Adrenal gland (tissue), 12 donors: ENCODE results near the gene ZKSCAN1. TPM values are rescaled to one million over a fixed set of nuclear protein-coding genes. Genes with fewer than 3 reads are reported as not detected.

Experiments
- DNase-seq, 7 donors: peaks; one replicate each; pipeline ENCODE4 v3.0.0-alpha.2; 2019 to 2020
- H3K27ac ChIP-seq, 5 donors: fragments of 200-600 bp; sonication (generic) in 4 of 5; 1 replicate in 3 of 5; 2 replicates in 2 of 5; pipeline versions ENCODE4 v1.5.1 to v1.8.0; 2016 to 2020; ENCODE audit warnings: mild to moderate bottlenecking in 1 of 5
- H3K27me3 ChIP-seq: fragments of 200-600 bp; 2 replicates; pipeline ENCODE4 v1.8.0; 2021
- H3K36me3 ChIP-seq, 2 donors: fragments of 200-600 bp; replicated peaks in 1 of 2; 1 replicate in 1 of 2; 2 replicates in 1 of 2; pipeline versions ENCODE4 v1.5.1 to v1.8.0; 2018 to 2022
- H3K4me1 ChIP-seq, 2 donors: fragments of 200-600 bp; replicated peaks in 1 of 2; 1 replicate in 1 of 2; 2 replicates in 1 of 2; pipeline versions ENCODE4 v1.5.1 to v1.8.0; 2018 to 2021
- H3K4me3 ChIP-seq, 4 donors: fragments of 200-600 bp; sonication (generic) in 3 of 4; one replicate each; pipeline ENCODE4 v1.5.1; 2016 to 2018
- H3K9me3 ChIP-seq, 3 donors: fragments of 200-600 bp; sonication (generic) in 1 of 3; replicated peaks in 1 of 3; 1 replicate in 2 of 3; 2 replicates in 1 of 3; pipeline versions ENCODE4 v1.5.1 to v1.8.0; 2016 to 2021
- POLR2A ChIP-seq, 2 donors: fragments of 450-650 bp; IDR thresholded peaks; one replicate each; pipeline ENCODE4 v1.6.1; 2017; ENCODE audit warnings: antibody characterized with exemption in 2 of 2, mild to moderate bottlenecking in 2 of 2, moderate library complexity in 1 of 2
- WGBS, 4 donors: extraction: QIAGEN DNeasy Blood & Tissue Kit in 2 of 4; methylation state at CpG; one replicate each; pipeline versions ENCODE4 v1.1.5 to v1.1.7; 2013 to 2017; 5-methylcytosine and 5-hydroxymethylcytosine counted together
- intact Hi-C, 2 donors: fragments of 100-400 bp; cut with DNase I; formaldehyde crosslinking; loops; one replicate each; pipeline versions ENCODE4 v1.14.1 to v1.15.0; 2022 to 2023
- polyA plus RNA-seq, 3 donors: library from polyadenylated mRNA; stranded (reverse); fragments of 200-250 nt in 2 of 3; fragments of 350-450 nt in 1 of 3; fragmentation: Illumina TruSeq in 1 of 3; extraction: RNeasy Lipid Tissue Mini Kit (QIAGEN cat#74804) in 1 of 3; gene quantifications; one replicate each; pipeline ENCODE4 v1.2.3, GENCODE V29; 2013 to 2014
- total RNA-seq, 9 donors: library from RNA; depleted of rRNA in 4 of 9; stranded (reverse); fragments of >200 nt in 4 of 9; fragments of 120-200 nt in 1 of 9; fragmentation: NEBNext Ultra II Directional in 1 of 9; extraction: Animal tissue kit (Norgen Biotek cat#: 25700) in 1 of 9; gene quantifications; one replicate each; pipeline versions ENCODE4 v1.1.0 to v1.2.4, GENCODE V29; 2013 to 2023
- TF ChIP-seq, protein P1 (sequence below), 6 experiments: fragments of 450-650 bp in 4 of 6; fragments of 200-600 bp in 2 of 6; sonication (generic) in 1 of 6; IDR thresholded peaks; 1 replicate in 5 of 6; 2 replicates in 1 of 6; pipeline versions ENCODE4 v1.5.1 to v1.8.0; 2016 to 2021; ENCODE audit warnings: antibody characterized with exemption in 6 of 6, mild to moderate bottlenecking in 2 of 6, moderate library complexity in 1 of 6
- donor health status: healthy with polysubstance abuse.
- donor health status: Bipolar disorder and iron deficiency.
- donor health status: DM: yes; HTN: yes; CAD: no.
- donor health status: DM: no; HTN: no; CAD: no.
- donor health status: DM: no; HTN: no; CAD: no.
- donor health status: DM: yes; HTN: yes; CAD: no.

ZKSCAN1 gene
- total and polyA plus RNA-seq, 12 donors, result 20.3 to 134 (median 48.9) TPM

DNA sequence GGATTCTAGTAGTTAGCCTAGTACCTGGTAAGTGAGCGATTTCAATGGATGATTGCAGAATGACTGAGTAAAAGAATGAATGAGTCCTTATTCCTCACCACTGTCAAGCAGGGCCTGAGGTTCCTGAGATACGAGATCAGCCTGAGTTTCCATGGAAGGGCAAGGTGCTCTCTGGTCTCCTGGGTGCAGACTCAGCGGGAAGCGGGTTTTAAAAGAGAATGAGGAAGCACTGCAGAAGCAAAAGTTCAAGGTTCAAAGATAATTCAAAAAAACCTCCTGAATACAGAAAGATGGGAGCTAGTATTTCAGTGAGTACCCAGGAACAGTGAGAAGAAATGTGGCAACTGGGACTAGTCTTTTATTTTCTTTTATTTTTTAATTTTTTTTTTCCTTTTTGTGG lies 61.8 kb downstream of the ZKSCAN1 start:
- Histone ChIP-seq H3K4me1 (peaks cover 13 to 20% of the 10 kb centered on the region in 2 donors), H3K4me3 (no peak overlapping the region), H3K27me3 (no peaks in the 10 kb centered on the region), H3K9me3 (peaks cover 0 to 3% (median 0%) of the 10 kb centered on the region in 3 donors), H3K36me3 (peaks cover 0 to 60% of the 10 kb centered on the region in 2 donors), H3K27ac (no peak overlapping the region)
- DNase-seq, result no peak
- 69 to 84% (median 78%) methylated on average over 4 of the region's 4 CpGs for WGBS, 4 donors
- TF ChIP-seq POLR2A (IDR thresholded peaks at IDR 0.05), result no peak
- intact Hi-C loops, result no loop called here

GRCh38 chr7:100079024-100079560 lies 63.7 kb downstream of the ZKSCAN1 start:
- TF ChIP-seq, protein P1, sequence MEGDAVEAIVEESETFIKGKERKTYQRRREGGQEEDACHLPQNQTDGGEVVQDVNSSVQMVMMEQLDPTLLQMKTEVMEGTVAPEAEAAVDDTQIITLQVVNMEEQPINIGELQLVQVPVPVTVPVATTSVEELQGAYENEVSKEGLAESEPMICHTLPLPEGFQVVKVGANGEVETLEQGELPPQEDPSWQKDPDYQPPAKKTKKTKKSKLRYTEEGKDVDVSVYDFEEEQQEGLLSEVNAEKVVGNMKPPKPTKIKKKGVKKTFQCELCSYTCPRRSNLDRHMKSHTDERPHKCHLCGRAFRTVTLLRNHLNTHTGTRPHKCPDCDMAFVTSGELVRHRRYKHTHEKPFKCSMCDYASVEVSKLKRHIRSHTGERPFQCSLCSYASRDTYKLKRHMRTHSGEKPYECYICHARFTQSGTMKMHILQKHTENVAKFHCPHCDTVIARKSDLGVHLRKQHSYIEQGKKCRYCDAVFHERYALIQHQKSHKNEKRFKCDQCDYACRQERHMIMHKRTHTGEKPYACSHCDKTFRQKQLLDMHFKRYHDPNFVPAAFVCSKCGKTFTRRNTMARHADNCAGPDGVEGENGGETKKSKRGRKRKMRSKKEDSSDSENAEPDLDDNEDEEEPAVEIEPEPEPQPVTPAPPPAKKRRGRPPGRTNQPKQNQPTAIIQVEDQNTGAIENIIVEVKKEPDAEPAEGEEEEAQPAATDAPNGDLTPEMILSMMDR (IDR thresholded peaks at IDR 0.05), result no peak
- TF ChIP-seq POLR2A (IDR thresholded peaks at IDR 0.05), result no peak
- Histone ChIP-seq H3K27me3 (no peaks in the 10 kb centered on the region), H3K4me1 (peaks cover 16 to 26% of the 10 kb centered on the region in 2 donors), H3K9me3 (no peaks in the 10 kb centered on the region), H3K27ac (no peak overlapping the region), H3K36me3 (peaks cover 0 to 41% of the 10 kb centered on the region in 2 donors), H3K4me3 (no peak overlapping the region)
- intact Hi-C loops, result no loop called here
- no peak for DNase-seq
- WGBS, 4 donors, result 71 to 80% (median 75%) methylated on average over 6 to 7 of the region's 7 CpGs

DNA sequence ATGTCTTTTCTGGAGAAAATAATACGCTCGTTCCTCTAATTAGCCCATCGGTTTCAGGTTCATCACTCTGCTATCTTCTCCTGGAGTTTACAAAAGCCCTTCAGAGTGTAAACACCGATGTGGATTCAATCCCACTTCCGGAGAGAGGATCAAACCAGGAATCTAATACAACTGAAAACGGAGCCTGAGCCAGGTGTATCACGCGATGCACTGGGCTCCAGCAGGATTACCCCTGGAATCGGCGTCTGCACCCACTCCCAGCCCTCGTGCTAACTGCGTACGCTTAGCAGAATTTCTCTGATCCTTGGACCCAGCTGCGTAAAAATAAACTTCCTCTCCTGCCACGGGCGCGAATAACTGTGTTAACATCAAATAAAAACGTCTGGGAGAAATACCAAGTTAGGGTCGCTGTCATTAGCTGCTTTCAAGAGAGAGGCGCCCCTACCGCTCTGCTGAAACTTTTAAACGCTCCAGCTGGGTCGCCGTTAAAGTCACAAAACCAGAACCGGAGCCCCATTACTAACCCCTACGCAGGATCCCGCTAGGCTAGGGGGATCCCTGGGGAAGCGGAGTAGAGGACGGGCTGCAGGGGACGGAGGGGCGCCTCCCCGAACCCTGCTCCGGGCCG lies 65.6 kb downstream of the ZKSCAN1 start:
- H3K27me3 ChIP-seq, result no peaks in the 10 kb centered on the region
- H3K36me3 ChIP-seq, result peaks cover 0 to 22% of the 10 kb centered on the region in 2 donors
- peak in 1 of 7 donors; percentile 37 for DNase-seq
- no peaks in the 10 kb centered on the region for H3K9me3 ChIP-seq
- peaks cover 16 to 26% of the 10 kb centered on the region in 2 donors for H3K4me1 ChIP-seq
- TF ChIP-seq, protein P1 (IDR thresholded peaks at IDR 0.05), result no peak
- no peak for TF ChIP-seq POLR2A (IDR thresholded peaks at IDR 0.05)
- peak overlapping the region; percentile 58 to 94 (median 70) for H3K4me3 ChIP-seq
- intact Hi-C loops, result no loop called here
- 1 to 3% (median 1%) methylated on average over 10 to 34 of the region's 34 CpGs for WGBS, 4 donors
- H3K27ac ChIP-seq, result peak overlapping the region in 4 of 5 donors; percentile 66 to 94 (median 78)

GRCh38 chr7:100081535-100082102 lies 66.2 kb downstream of the ZKSCAN1 start, which contains the start of gene ZNF3:
Gene ZNF3, minus strand, starts transcription at chr7:100081723. Its CDS starts 4,366 bp downstream, at chr7:100077357.
- H3K9me3 ChIP-seq, result no peaks in the 10 kb centered on the region
- no peaks in the 10 kb centered on the region for H3K27me3 ChIP-seq
- peak in 1 of 2 donors; percentile 80 for TF ChIP-seq POLR2A (IDR thresholded peaks at IDR 0.05)
- TF ChIP-seq, protein P1 (IDR thresholded peaks at IDR 0.05), result peak; percentile 80 to 98 (median 93)
- peak; percentile 98 to 99 (median 99) for DNase-seq
- peak within 1 kb of the TSS; percentile 58 to 94 (median 70) for H3K4me3 ChIP-seq
- H3K4me1 ChIP-seq, result peaks cover 16 to 26% of the 10 kb centered on the region in 2 donors
- peak within 1 kb of the TSS; percentile 30 to 94 (median 78) for H3K27ac ChIP-seq
- WGBS, 4 donors, result 1 to 2% (median 1%) methylated on average over 32 to 55 of the region's 55 CpGs
- intact Hi-C loops, result no loop called here
- H3K36me3 ChIP-seq, result peaks cover 0 to 16% of the 10 kb centered on the region in 2 donors
